MG63 (cell line): ENCODE data around the gene LPP. TPM values are rescaled to one million over a fixed set of nuclear protein-coding genes. Genes with fewer than 3 reads are reported as not detected.
"Not testable (repeated sequence)": the region's sequence is repeated elsewhere in the genome, so short reads cannot be mapped to it uniquely, and the experiment has no call there.

Experiments used
- DNase-seq: peaks from one replicate; pipeline ENCODE4 v3.0.0-alpha.2; 2020
- H3K27me3 ChIP-seq: fragments of 250-450 bp; sonication (Bioruptor Pico); 2 replicates; pipeline ENCODE4 v1.5.1; 2020; ENCODE audit warnings: mild to moderate bottlenecking, moderate library complexity
- H3K36me3 ChIP-seq: fragments of 250-450 bp; sonication (Bioruptor Pico); 2 replicates; pipeline ENCODE4 v1.5.1; 2020; ENCODE audit warnings: mild to moderate bottlenecking, moderate library complexity
- H3K4me3 ChIP-seq: fragments of 250-450 bp; sonication (Bioruptor Pico); 2 replicates; pipeline ENCODE4 v1.5.1; 2020; ENCODE audit warnings: mild to moderate bottlenecking, moderate library complexity
- H3K9me3 ChIP-seq: fragments of 250-450 bp; sonication (Bioruptor Pico); 2 replicates; pipeline ENCODE4 v1.5.1; 2020; ENCODE audit warnings: mild to moderate bottlenecking, moderate library complexity
- total RNA-seq: library from RNA; depleted of rRNA; stranded (reverse); fragments of >200 nt; shearing (Covaris generic); gene quantifications from 2 replicates; pipeline ENCODE4 v1.2.3, GENCODE V29; 2014; ENCODE audit warnings: low replicate concordance

The LPP gene
- total RNA-seq, 1 experiment from 2014 or later: 7.9 TPM

- H3K36me3 ChIP-seq: peaks cover 17% of the 10 kb centered on the region
- H3K27me3 ChIP-seq: no peaks in the 10 kb centered on the region
- no peak overlapping the region for H3K4me3 ChIP-seq
- peaks cover 7% of the 10 kb centered on the region for H3K9me3 ChIP-seq
- DNase-seq: no peak
These were observed 451.3 kb downstream of the LPP start for GRCh38 chr3:188605231-188605630.

- no peaks in the 10 kb centered on the region for H3K27me3 ChIP-seq
- no peak overlapping the region for H3K4me3 ChIP-seq
- no peak for DNase-seq
- H3K9me3 ChIP-seq: peaks cover 7% of the 10 kb centered on the region
- peaks cover 20% of the 10 kb centered on the region for H3K36me3 ChIP-seq
These were observed 451.9 kb downstream of the LPP start for GRCh38 chr3:188605905-188606304.

DNA sequence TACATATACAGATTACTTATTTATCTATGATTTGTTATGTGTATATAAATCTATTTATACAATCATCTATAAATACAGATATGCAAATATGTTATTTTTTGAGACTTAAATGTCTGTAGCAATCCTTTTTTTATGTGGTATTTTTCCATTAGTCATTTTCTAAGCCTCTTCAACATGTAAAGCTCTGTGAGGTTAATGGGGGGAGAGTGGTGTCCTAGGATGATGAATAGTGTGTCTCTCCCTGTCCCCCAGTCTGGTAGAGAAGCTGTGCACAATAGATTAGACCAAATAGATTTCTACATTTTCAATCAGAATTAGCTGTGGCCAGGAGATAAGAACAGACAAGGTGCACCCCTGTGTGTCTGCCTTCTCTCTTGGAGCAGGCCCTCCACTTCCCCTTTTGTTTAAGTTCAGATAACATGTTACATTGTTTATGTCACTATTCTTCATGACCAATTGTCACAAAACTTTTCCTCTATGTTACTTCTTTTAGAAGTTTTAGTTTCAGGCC, 453.9 kb downstream of the LPP start:
- Histone ChIP-seq H3K36me3 (peaks cover 25% of the 10 kb centered on the region), H3K9me3 (peaks cover 7% of the 10 kb centered on the region), H3K4me3 (no peak overlapping the region), H3K27me3 (no peaks in the 10 kb centered on the region)
- no peak for DNase-seq

DNA sequence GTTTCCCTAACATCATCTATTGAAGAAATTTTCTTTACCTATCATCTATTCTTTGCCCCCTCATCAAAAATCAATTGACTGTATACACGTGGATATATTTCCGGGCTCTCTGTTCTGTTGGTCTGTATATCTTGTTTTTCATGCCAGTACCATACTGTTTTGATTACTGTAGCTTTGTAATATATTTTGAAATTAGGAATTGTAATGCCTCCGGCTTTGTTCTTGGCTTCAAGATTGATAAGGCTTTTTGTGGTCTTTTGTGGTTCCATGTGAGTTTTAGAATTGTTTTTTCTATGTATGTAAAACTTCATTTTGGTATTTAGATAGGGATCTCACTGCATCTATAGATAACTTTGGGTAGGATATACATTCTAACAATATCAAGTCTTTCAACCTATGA, 454.4 kb downstream of the LPP start:
- peaks cover 7% of the 10 kb centered on the region for H3K9me3 ChIP-seq

DNA sequence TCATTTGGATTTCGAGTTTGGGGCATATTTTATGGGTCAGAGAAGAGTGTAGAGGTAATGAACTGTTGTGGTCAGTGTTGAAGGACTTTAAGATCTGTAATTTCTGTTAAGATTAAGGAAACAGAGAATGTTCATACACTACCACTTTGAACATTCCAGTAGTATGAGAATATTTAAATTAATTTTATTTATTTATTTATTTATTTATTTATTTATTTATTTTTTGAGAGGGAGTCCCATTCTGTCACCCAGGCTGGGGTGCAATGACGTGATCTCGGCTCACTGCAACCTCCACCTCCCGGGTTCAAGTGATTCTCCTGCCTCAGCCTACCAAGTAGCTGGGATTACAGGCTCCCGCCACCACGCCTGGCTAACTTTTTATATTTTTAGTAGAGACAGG, 459.8 kb downstream of the LPP start:
- not testable (repeated sequence) for H3K27me3 ChIP-seq, H3K9me3 ChIP-seq, DNase-seq, H3K4me3 ChIP-seq
- peaks cover 22% of the 10 kb centered on the region for H3K36me3 ChIP-seq

More for the DNA sequence above, 454.4 kb downstream of the LPP start:
- no peak for DNase-seq
- peaks cover 25% of the 10 kb centered on the region for H3K36me3 ChIP-seq
- no peaks in the 10 kb centered on the region for H3K27me3 ChIP-seq
- H3K4me3 ChIP-seq: no peak overlapping the region

- Histone ChIP-seq H3K27me3 (no peaks in the 10 kb centered on the region), H3K36me3 (no peaks in the 10 kb centered on the region), H3K4me3 (no peak overlapping the region), H3K9me3 (no peaks in the 10 kb centered on the region)
- no peak for DNase-seq
These were observed 463.3 kb downstream of the LPP start for GRCh38 chr3:188617270-188617669.

- Histone ChIP-seq H3K4me3 (no peak overlapping the region), H3K36me3 (no peaks in the 10 kb centered on the region), H3K9me3 (no peaks in the 10 kb centered on the region), H3K27me3 (no peaks in the 10 kb centered on the region)
- no peak for DNase-seq
These were observed 464.2 kb downstream of the LPP start for GRCh38 chr3:188617988-188618701.

DNA sequence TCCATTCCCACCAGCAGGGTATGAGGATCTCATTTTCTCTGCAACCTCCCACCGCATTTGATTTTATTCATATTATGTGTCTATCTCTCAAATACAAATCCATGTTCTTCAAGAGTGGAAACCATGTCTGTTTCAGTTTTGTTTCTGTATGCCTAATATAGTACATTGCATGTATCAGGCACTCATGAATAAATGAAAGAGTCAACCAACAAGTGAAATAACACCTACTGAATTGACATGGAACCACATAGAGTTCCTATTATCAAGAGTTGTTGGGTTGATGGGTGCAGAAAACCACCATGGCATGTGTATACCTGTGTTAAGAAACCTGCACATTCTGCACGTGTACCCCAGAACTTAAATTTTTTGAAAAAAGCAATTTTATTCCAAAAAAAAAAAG, 466.8 kb downstream of the LPP start:
- Histone ChIP-seq H3K27me3 (no peaks in the 10 kb centered on the region), H3K36me3 (no peaks in the 10 kb centered on the region; the same call in 1 of the 2 replicates), H3K4me3 (no peak overlapping the region), H3K9me3 (no peaks in the 10 kb centered on the region)
- DNase-seq: no peak

- H3K9me3 ChIP-seq: peaks cover 9% of the 10 kb centered on the region
- no peak overlapping the region for H3K4me3 ChIP-seq
- peaks cover 3% of the 10 kb centered on the region for H3K36me3 ChIP-seq
- peak; percentile 47 for DNase-seq
- no peaks in the 10 kb centered on the region for H3K27me3 ChIP-seq
These were observed 470.4 kb downstream of the LPP start for GRCh38 chr3:188624384-188624783.

DNA sequence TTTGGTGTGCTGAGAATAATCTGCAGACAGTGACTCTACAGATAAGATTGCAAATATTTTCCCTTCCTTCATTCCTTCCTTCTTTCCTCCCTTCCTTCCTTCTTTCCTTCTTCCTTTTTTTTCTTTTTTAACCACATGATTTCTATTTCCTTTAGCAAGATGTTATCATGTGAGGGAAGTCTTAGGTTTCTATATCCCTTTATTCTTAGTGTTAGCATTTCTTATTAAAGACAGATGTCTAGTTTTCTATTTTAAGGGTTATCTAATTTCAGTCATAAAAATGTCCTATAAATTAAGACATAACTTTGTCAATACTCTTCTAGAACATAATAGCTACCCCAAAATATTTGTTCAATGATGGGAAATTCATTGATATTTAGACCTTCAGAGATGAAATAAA, 470.9 kb downstream of the LPP start:
- DNase-seq: no peak
- no peaks in the 10 kb centered on the region for H3K27me3 ChIP-seq
- H3K4me3 ChIP-seq: no peak overlapping the region
- peaks cover 14% of the 10 kb centered on the region for H3K9me3 ChIP-seq
- H3K36me3 ChIP-seq: peaks cover 3% of the 10 kb centered on the region

- Histone ChIP-seq H3K4me3 (no peak overlapping the region), H3K36me3 (peaks cover 6% of the 10 kb centered on the region), H3K9me3 (peaks cover 17% of the 10 kb centered on the region), H3K27me3 (no peaks in the 10 kb centered on the region)
- no peak for DNase-seq
These were observed 473.7 kb downstream of the LPP start for GRCh38 chr3:188627652-188628051.

- Histone ChIP-seq H3K9me3 (peaks cover 17% of the 10 kb centered on the region), H3K36me3 (peaks cover 14% of the 10 kb centered on the region), H3K4me3 (no peak overlapping the region), H3K27me3 (no peaks in the 10 kb centered on the region)
- DNase-seq: no peak
These were observed 477.5 kb downstream of the LPP start for GRCh38 chr3:188631291-188632010.

GRCh38 chr3:188633206-188633605, 479.2 kb downstream of the LPP start:
- Histone ChIP-seq H3K27me3 (no peaks in the 10 kb centered on the region), H3K9me3 (peaks cover 15% of the 10 kb centered on the region), H3K4me3 (no peak overlapping the region), H3K36me3 (peaks cover 17% of the 10 kb centered on the region)
- DNase-seq: no peak

DNA sequence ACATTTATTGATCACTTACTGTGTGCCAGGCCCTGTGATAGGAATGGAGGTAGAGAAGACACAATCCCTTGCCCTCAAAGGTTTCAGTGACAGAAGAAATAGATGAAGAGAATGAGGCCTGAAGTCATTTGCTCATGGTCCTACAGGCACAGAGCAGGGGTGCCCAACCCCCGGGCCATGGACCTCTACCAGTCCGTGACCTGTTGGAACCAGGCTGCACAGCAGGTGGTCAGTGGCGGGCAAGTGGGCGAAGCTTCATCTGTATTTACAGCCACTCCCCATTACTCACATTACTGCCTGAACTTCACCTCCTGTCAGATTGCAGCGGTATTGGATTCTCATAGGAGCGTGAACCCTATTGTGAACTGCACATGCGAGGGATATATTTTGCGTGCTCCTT, 480.3 kb downstream of the LPP start:
- H3K27me3 ChIP-seq: no peaks in the 10 kb centered on the region
- H3K36me3 ChIP-seq: peaks cover 14% of the 10 kb centered on the region
- no peak overlapping the region for H3K4me3 ChIP-seq
- no peak for DNase-seq
- H3K9me3 ChIP-seq: peaks cover 9% of the 10 kb centered on the region; the same call in 1 of the 2 replicates

GRCh38 chr3:188635258-188636042, 481.5 kb downstream of the LPP start:
- Histone ChIP-seq H3K4me3 (no peak overlapping the region), H3K36me3 (peaks cover 14% of the 10 kb centered on the region), H3K9me3 (no peaks in the 10 kb centered on the region; the same call in 1 of the 2 replicates), H3K27me3 (no peaks in the 10 kb centered on the region)
- no peak for DNase-seq

- H3K9me3 ChIP-seq, H3K4me3 ChIP-seq, H3K27me3 ChIP-seq, DNase-seq: not testable (repeated sequence)
- peaks cover 10% of the 10 kb centered on the region for H3K36me3 ChIP-seq
These were observed 482.3 kb downstream of the LPP start for GRCh38 chr3:188636292-188636691.

GRCh38 chr3:188641076-188641475, 487.1 kb downstream of the LPP start:
- Histone ChIP-seq H3K27me3 (no peaks in the 10 kb centered on the region), H3K4me3 (no peak overlapping the region), H3K36me3 (peaks cover 3% of the 10 kb centered on the region; the same call in 1 of the 2 replicates), H3K9me3 (no peaks in the 10 kb centered on the region; the same call in 1 of the 2 replicates)
- DNase-seq: no peak
